ENCODE measurements around the gene CCL21. TPM values are rescaled to one million over a fixed set of nuclear protein-coding genes. Genes with fewer than 3 reads are reported as not detected.

The CCL21 gene
- total RNA-seq, 2 donors from 2014 or later, result 27.3 to 42.2 TPM

- Histone ChIP-seq H3K36me3 (no peaks in the 10 kb centered on the region), H3K4me1 (no peaks in the 10 kb centered on the region), H3K27me3 (no peaks in the 10 kb centered on the region), H3K9ac (ENCODE audit: low read depth in 2 of 2, low read length in 2 of 2) (peak overlapping the region in 1 of 2 donors; percentile 35), H3K4me3 (no peak overlapping the region), H3K9me3 (no peaks in the 10 kb centered on the region), H3K27ac (no peak overlapping the region)
- intact Hi-C loops (cut with DNase I), result no loop called here
- peak; percentile 72 for TF ChIP-seq CTCF (IDR thresholded peaks at IDR 0.05)
- DNase-seq, result peak; percentile 76
Observed at GRCh38 chr9:34675048-34675714, 34.8 kb downstream of the CCL21 start.

DNA sequence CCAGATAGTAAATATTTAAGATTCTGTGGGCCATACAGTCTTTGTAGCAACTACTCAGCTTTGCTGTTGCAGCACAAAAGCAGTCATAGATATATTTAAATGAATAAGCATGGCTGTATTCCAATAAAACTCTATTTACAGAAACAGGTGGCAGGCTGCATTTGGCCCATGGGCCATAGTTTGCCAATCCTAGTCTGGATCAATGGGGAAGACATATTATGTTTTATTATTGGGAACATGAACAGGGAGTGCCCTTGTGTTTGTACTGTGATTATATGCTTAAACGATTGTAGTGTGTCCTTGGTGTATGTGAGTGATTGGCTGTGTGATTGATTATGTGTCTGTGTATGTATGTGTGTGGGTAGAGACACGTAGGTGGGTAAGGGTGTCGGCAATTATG, 35.5 kb downstream of the CCL21 start:
- Histone ChIP-seq H3K27me3 (no peaks in the 10 kb centered on the region), H3K9me3 (no peaks in the 10 kb centered on the region), H3K4me1 (no peaks in the 10 kb centered on the region), H3K27ac (no peak overlapping the region), H3K9ac (ENCODE audit: low read depth in 2 of 2, low read length in 2 of 2) (no peak overlapping the region), H3K4me3 (no peak overlapping the region), H3K36me3 (no peaks in the 10 kb centered on the region)
- no peak for TF ChIP-seq CTCF (IDR thresholded peaks at IDR 0.05)
- intact Hi-C loops (cut with DNase I), result no loop called here
- no peak for DNase-seq

DNA sequence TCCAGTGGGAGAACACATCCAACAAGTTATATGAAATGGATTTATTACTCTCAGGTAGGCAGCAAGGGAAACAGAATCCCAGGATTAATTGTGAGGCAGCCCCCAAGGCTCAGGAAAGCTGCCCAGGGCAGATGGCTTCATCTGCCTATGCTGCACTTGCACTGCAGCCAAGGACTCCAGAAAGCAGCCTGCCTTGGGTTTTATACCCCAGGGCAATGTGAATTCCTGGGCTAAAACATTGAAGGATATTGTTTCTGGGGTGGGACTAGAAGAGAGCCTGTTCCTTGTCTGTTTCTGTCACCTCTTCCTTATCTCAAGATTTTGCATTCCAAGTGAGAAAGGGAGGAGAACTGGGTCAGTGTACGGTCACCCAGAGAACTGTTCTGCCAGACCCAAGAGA, 38.6 kb downstream of the CCL21 start:
- Histone ChIP-seq H3K27ac (no peak overlapping the region), H3K36me3 (no peaks in the 10 kb centered on the region), H3K9ac (ENCODE audit: low read depth in 2 of 2, low read length in 2 of 2) (no peak overlapping the region), H3K4me1 (no peaks in the 10 kb centered on the region), H3K9me3 (no peaks in the 10 kb centered on the region), H3K27me3 (no peaks in the 10 kb centered on the region), H3K4me3 (no peak overlapping the region)
- intact Hi-C loops (cut with DNase I), result no loop called here
- TF ChIP-seq CTCF (IDR thresholded peaks at IDR 0.05), result no peak
- no peak for DNase-seq

DNA sequence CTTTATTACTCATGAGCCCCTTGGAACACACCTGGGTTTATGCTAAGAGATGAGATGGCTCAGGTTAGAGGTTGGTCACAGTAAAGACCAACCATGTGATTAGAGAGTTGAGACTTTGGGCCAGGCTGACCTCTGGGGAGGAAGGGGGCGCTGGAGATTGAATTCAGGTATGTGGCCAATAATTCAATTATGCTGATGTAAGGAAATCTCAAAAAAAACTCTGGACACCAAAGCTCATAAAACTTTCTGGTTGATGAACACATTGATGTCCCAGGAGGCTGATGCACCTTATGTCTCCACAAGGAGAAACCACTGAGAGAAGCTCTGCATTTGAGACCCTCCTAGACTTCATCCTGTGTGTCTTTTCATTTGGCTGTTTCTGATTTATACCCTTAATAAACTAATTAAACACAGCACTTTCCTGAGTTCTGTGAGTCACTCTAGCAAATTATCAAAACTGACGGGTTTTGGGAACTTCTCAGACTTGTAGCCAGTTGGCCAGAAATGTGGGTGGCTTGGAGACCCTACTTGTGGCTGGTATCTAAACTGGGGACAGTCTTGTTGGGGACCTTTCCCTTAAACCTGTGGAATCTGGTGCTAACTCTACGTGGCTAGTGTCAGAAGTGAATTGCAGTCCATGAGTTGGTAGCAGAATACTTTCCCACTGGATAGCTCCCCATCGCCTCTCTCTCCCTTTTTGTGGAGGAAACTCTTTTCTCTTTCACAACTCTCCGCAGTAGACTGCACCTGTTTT, 40.0 kb downstream of the CCL21 start:
- Histone ChIP-seq H3K36me3 (no peaks in the 10 kb centered on the region), H3K27ac (no peak overlapping the region), H3K9me3 (no peaks in the 10 kb centered on the region), H3K4me1 (no peaks in the 10 kb centered on the region), H3K27me3 (no peaks in the 10 kb centered on the region), H3K9ac (ENCODE audit: low read depth in 2 of 2, low read length in 2 of 2) (no peak overlapping the region), H3K4me3 (no peak overlapping the region)
- DNase-seq, result no peak
- no peak for TF ChIP-seq CTCF (IDR thresholded peaks at IDR 0.05)
- intact Hi-C loops (cut with DNase I), result no loop called here

GRCh38 chr9:34665381-34666250, 44.3 kb downstream of the CCL21 start:
- peak; percentile 98 for DNase-seq

More at GRCh38 chr9:34665381-34666250, 44.3 kb downstream of the CCL21 start:
- Histone ChIP-seq H3K27ac (peak overlapping the region; percentile 96), H3K9me3 (no peaks in the 10 kb centered on the region), H3K4me3 (peak overlapping the region; percentile 70), H3K9ac (ENCODE audit: low read depth in 2 of 2, low read length in 2 of 2) (peak overlapping the region; percentile 84 to 94), H3K4me1 (no peaks in the 10 kb centered on the region), H3K36me3 (no peaks in the 10 kb centered on the region), H3K27me3 (no peaks in the 10 kb centered on the region)
- TF ChIP-seq CTCF (IDR thresholded peaks at IDR 0.05), result no peak
- intact Hi-C loops (cut with DNase I), result no loop called here

All from colonic mucosa (tissue), 4 donors.